Calu3 (cell line): ENCODE results near the gene PAX2. TPM values are rescaled to one million over a fixed set of nuclear protein-coding genes. Genes with fewer than 3 reads are reported as not detected.

ENCODE experiments used
- BruUV-seq: library from RNA; stranded (reverse); fragments of 400-500 nt; replicated peaks from 2 replicates; lab custom pipeline; 2021; lab: Mats Ljungman, UMichigan
- CTCF ChIA-PET: fragments of 300-600 bp; sonication (Branson Sonifier 250); formaldehyde crosslinking; loops from one replicate; lab custom pipeline; 2022; ENCODE audit warnings: antibody characterized with exemption; lab: Charles Lee
- DNase-seq: peaks from one replicate; pipeline ENCODE4 v3.0.0; 2022
- H3K27ac Mint-ChIP-seq: one replicate; pipeline ENCODE4 v1.8.0; 2022; ENCODE audit warnings: mixed read lengths; ENCODE audit not compliant: unreplicated experiment
- H3K27me3 Mint-ChIP-seq: one replicate; pipeline ENCODE4 v1.8.0; 2022; ENCODE audit warnings: mixed read lengths; ENCODE audit not compliant: unreplicated experiment
- H3K36me3 Mint-ChIP-seq: one replicate; pipeline ENCODE4 v1.8.0; 2022; ENCODE audit warnings: mild to moderate bottlenecking, moderate library complexity, mixed read lengths; ENCODE audit not compliant: insufficient read depth, unreplicated experiment
- H3K4me1 Mint-ChIP-seq: one replicate; pipeline ENCODE4 v1.8.0; 2022; ENCODE audit warnings: mild to moderate bottlenecking, low read depth, mixed read lengths; ENCODE audit not compliant: unreplicated experiment
- H3K4me3 Mint-ChIP-seq: one replicate; pipeline ENCODE4 v1.8.0; 2022; ENCODE audit warnings: mild to moderate bottlenecking, low read depth, moderate library complexity, mixed read lengths; ENCODE audit not compliant: unreplicated experiment
- H3K9me3 Mint-ChIP-seq: one replicate; pipeline ENCODE4 v1.8.0; 2022; ENCODE audit warnings: low read depth, mixed read lengths; ENCODE audit not compliant: unreplicated experiment
- intact Hi-C: fragments of 100-400 bp; cut with micrococcal nuclease; formaldehyde crosslinking; loops from one replicate; pipeline ENCODE4 v1.10.0; 2022; ENCODE audit not compliant: unreplicated experiment
- total RNA-seq: library from RNA; stranded (reverse); gene quantifications from 2 replicates; pipeline ENCODE4 v1.2.3, GENCODE V29; 2022
- TF ChIP-seq, protein P1 (sequence below): fragments of 200-600 bp; IDR thresholded peaks from one replicate; pipeline ENCODE4 v1.8.0; 2022; ENCODE audit warnings: antibody characterized with exemption; ENCODE audit not compliant: unreplicated experiment

PAX2 gene
- total RNA-seq, 1 experiment from 2014 or later: not detected

DNA sequence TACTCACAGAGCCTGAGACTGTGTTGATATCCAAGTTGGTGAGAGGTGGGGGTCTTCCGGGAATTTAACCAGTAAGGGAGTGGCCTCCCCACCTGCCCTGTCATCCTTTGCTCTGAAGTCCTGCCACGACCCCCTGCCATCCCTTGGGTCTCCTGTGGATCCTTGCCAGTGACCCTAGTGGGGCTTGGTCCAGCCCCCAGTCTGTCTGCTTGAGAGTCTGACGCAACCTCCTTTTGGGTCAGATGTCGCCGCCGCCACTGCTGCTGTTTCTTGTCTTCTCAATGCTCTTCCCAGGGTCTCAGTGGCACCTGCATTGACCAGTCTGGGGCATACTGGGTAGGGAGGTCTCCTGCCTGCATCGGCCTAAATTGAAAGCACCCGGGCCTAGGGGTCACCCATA, 28.8 kb downstream of the PAX2 start:
- Mint-ChIP-seq H3K4me3 (no peak overlapping the region), H3K4me1 (peaks cover 11% of the 10 kb centered on the region), H3K9me3 (no peaks in the 10 kb centered on the region), H3K27me3 (peaks cover 73% of the 10 kb centered on the region), H3K36me3 (no peaks in the 10 kb centered on the region), H3K27ac (no peak overlapping the region)
- BruUV-seq: no TSS peak
- intact Hi-C loops: no loop called here
- CTCF ChIA-PET: no interaction called here
- no peak for DNase-seq
- TF ChIP-seq, protein P1, sequence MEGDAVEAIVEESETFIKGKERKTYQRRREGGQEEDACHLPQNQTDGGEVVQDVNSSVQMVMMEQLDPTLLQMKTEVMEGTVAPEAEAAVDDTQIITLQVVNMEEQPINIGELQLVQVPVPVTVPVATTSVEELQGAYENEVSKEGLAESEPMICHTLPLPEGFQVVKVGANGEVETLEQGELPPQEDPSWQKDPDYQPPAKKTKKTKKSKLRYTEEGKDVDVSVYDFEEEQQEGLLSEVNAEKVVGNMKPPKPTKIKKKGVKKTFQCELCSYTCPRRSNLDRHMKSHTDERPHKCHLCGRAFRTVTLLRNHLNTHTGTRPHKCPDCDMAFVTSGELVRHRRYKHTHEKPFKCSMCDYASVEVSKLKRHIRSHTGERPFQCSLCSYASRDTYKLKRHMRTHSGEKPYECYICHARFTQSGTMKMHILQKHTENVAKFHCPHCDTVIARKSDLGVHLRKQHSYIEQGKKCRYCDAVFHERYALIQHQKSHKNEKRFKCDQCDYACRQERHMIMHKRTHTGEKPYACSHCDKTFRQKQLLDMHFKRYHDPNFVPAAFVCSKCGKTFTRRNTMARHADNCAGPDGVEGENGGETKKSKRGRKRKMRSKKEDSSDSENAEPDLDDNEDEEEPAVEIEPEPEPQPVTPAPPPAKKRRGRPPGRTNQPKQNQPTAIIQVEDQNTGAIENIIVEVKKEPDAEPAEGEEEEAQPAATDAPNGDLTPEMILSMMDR: no peak

GRCh38 chr10:100774876-100775275, 29.5 kb downstream of the PAX2 start:
- Mint-ChIP-seq H3K4me3 (no peak overlapping the region), H3K27ac (no peak overlapping the region), H3K9me3 (no peaks in the 10 kb centered on the region), H3K4me1 (peaks cover 11% of the 10 kb centered on the region), H3K27me3 (peaks cover 73% of the 10 kb centered on the region), H3K36me3 (no peaks in the 10 kb centered on the region)
- TF ChIP-seq, protein P1: no peak
- BruUV-seq: no TSS peak
- no peak for DNase-seq
- intact Hi-C loops: no loop called here
- CTCF ChIA-PET: no interaction called here

DNA sequence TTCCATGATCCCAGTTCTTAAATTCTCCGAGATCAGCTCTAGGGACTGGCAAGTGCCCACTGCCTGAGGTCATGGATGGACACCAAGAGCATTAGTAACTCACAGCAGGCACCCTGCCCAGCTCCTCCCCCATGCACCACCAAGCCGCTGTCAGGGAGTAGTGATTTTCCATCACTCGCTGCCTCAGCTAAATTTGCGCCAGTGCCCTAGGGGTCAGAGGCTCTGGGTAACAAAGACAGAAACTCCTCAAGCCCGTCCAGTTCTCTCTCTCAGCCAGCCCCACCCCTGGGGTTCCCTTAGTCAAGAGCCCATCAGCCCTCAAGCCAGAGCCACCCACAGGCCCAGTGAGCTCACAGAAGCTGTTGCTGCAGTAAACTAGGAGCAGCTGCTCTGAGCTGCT, 30.0 kb downstream of the PAX2 start:
- DNase-seq: no peak
- H3K4me1 Mint-ChIP-seq: peaks cover 11% of the 10 kb centered on the region

DNA sequence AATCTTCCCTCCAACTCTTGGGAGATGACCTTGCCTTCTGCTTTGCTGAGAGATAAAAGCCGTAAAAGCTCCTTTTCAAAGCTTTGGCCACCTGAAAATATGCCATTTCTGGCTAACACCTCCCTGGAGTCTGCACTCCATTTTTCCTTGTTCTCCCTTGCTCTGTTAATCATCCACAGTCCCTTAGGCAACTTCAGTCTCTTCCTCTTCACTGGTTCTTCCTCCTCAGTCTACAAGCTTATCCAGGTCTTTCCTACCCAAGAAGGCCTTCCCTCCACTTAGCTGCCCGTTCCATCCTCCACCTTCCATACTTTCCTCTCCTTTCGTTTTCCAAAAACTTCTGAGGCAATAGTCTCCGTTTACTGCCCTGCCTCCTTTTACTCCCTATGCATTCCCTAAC, 30.5 kb downstream of the PAX2 start:
- BruUV-seq: no TSS peak
- intact Hi-C loops: no loop called here
- no peak for DNase-seq
- no peak overlapping the region for H3K27ac Mint-ChIP-seq
- no peak overlapping the region for H3K4me3 Mint-ChIP-seq
- peaks cover 11% of the 10 kb centered on the region for H3K4me1 Mint-ChIP-seq
- CTCF ChIA-PET: no interaction called here
- no peaks in the 10 kb centered on the region for H3K36me3 Mint-ChIP-seq
- no peaks in the 10 kb centered on the region for H3K9me3 Mint-ChIP-seq
- peaks cover 76% of the 10 kb centered on the region for H3K27me3 Mint-ChIP-seq
- TF ChIP-seq, protein P1: no peak

More for the DNA sequence above, 30.0 kb downstream of the PAX2 start:
- intact Hi-C loops: no loop called here
- no peaks in the 10 kb centered on the region for H3K36me3 Mint-ChIP-seq
- BruUV-seq: no TSS peak
- peaks cover 73% of the 10 kb centered on the region for H3K27me3 Mint-ChIP-seq
- H3K27ac Mint-ChIP-seq: no peak overlapping the region
- TF ChIP-seq, protein P1: no peak
- H3K9me3 Mint-ChIP-seq: no peaks in the 10 kb centered on the region
- CTCF ChIA-PET: no interaction called here
- no peak overlapping the region for H3K4me3 Mint-ChIP-seq
